Neutrophil (primary cell): ENCODE measurements around the gene CXCL1.

Experiments
- H3K27ac ChIP-seq: fragments of 200-600 bp; sonication (generic); 2 replicates; pipeline ENCODE4 v1.5.1; 2016; ENCODE audit warnings: mild to moderate bottlenecking, moderate library complexity
- H3K27me3 ChIP-seq: fragments of 200-600 bp; sonication (generic); 2 replicates; pipeline ENCODE4 v1.6.0; 2016; ENCODE audit warnings: mild to moderate bottlenecking
- H3K36me3 ChIP-seq: fragments of 200-600 bp; sonication (generic); 2 replicates; pipeline ENCODE4 v1.5.1; 2017
- H3K4me1 ChIP-seq, 2 experiments: fragments of 200-600 bp in 1 of 2; sonication (generic) in 1 of 2; 1 replicate in 1 of 2; 2 replicates in 1 of 2; pipeline versions ENCODE4 v1.5.1 to v1.6.1; 2013 to 2016; ENCODE audit warnings: low read depth in 1 of 2, low read length in 1 of 2, mild to moderate bottlenecking in 1 of 2, moderate library complexity in 1 of 2; ENCODE audit not compliant: control insufficient read depth in 1 of 2, insufficient read depth in 1 of 2
- H3K4me3 ChIP-seq, 2 experiments: fragments of 200-600 bp in 1 of 2; sonication (generic) in 1 of 2; 1 replicate in 1 of 2; 2 replicates in 1 of 2; pipeline ENCODE4 v1.5.1; 2013 to 2016; ENCODE audit warnings: low read depth in 1 of 2, low read length in 1 of 2, mild to moderate bottlenecking in 1 of 2, moderate library complexity in 1 of 2
- H3K9me3 ChIP-seq: fragments of 200-600 bp; sonication (generic); 2 replicates; pipeline ENCODE4 v1.5.1; 2016
- TF ChIP-seq, protein P1 (sequence below): fragments of 200-600 bp; sonication (generic); IDR thresholded peaks from 2 replicates; pipeline ENCODE4 v1.5.1; 2016; ENCODE audit warnings: antibody characterized with exemption

The CXCL1 gene

DNA sequence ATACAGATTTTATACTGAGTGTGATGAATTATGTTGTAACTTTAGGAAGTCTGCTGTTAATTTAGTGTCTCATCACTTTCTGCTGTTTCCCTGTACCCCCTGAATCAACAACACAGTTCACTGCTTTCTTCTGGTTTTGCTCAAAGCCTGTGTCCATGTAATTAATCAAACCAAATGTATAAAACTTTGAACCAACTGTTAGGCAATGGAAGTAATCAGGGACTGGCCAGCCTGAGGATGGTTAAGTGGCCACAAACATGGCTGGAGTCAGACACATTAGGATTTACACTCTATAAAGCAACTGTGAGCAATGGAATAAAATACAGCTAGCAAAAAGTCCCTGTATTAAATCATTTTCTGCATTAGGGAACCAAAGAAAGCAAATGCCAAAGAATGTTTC, 42.6 kb downstream of the CXCL1 start:
- Histone ChIP-seq H3K27me3 (no peaks in the 10 kb centered on the region), H3K27ac (no peak overlapping the region), H3K36me3 (no peaks in the 10 kb centered on the region), H3K9me3 (no peaks in the 10 kb centered on the region), H3K4me1 (no peaks in the 10 kb centered on the region), H3K4me3 (no peak overlapping the region)
- TF ChIP-seq, protein P1, sequence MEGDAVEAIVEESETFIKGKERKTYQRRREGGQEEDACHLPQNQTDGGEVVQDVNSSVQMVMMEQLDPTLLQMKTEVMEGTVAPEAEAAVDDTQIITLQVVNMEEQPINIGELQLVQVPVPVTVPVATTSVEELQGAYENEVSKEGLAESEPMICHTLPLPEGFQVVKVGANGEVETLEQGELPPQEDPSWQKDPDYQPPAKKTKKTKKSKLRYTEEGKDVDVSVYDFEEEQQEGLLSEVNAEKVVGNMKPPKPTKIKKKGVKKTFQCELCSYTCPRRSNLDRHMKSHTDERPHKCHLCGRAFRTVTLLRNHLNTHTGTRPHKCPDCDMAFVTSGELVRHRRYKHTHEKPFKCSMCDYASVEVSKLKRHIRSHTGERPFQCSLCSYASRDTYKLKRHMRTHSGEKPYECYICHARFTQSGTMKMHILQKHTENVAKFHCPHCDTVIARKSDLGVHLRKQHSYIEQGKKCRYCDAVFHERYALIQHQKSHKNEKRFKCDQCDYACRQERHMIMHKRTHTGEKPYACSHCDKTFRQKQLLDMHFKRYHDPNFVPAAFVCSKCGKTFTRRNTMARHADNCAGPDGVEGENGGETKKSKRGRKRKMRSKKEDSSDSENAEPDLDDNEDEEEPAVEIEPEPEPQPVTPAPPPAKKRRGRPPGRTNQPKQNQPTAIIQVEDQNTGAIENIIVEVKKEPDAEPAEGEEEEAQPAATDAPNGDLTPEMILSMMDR = no peak

- no peak overlapping the region for H3K4me3 ChIP-seq
- no peaks in the 10 kb centered on the region for H3K9me3 ChIP-seq
- TF ChIP-seq, protein P1 = no peak
- no peaks in the 10 kb centered on the region for H3K36me3 ChIP-seq
- H3K27me3 ChIP-seq = no peaks in the 10 kb centered on the region
- H3K27ac ChIP-seq = no peak overlapping the region
- no peaks in the 10 kb centered on the region for H3K4me1 ChIP-seq
Measured at GRCh38 chr4:73912191-73912590, 43.0 kb downstream of the CXCL1 start.

GRCh38 chr4:73914071-73914470, 44.9 kb downstream of the CXCL1 start:
- TF ChIP-seq, protein P1 = no peak
- H3K27me3 ChIP-seq = no peaks in the 10 kb centered on the region
- H3K9me3 ChIP-seq = no peaks in the 10 kb centered on the region
- no peak overlapping the region for H3K27ac ChIP-seq
- no peak overlapping the region for H3K4me3 ChIP-seq
- H3K4me1 ChIP-seq = no peaks in the 10 kb centered on the region
- no peaks in the 10 kb centered on the region for H3K36me3 ChIP-seq

DNA sequence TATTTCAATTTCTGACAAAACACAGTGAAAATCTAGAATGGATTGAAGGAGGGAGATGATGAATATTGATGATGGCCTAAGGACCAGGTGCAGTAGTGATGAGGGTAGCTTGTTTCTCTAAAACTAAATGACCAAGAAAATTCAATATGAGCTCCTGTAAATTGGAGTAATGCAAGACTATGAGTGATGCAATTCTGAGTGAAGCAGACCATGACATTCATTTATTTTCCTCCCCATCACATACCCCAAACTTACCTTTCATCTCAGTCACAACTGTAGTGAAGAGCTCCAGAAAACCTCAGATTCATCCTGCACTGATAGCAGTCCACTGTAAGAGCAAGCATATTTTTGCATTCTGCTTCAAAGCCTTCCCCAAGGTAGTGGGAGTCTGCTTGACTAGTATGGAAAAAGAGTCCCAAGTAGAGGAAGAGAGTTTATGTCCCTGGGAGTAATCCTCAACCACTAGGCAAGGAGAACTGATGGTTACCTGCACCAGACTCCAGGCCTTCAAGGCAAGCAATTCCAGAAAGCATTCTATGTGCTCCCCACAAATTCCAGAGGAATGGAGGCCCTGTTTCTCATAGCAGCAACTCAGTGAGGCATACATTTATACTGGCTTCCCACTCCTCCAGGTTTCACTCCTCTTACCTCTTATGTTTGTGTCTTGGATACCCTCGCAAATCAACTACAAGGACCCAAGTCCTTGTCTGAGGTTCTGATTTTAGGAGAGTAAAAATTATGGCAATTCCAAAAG, 47.2 kb downstream of the CXCL1 start:
- H3K27ac ChIP-seq = no peak overlapping the region
- H3K36me3 ChIP-seq = no peaks in the 10 kb centered on the region
- H3K9me3 ChIP-seq = no peaks in the 10 kb centered on the region
- TF ChIP-seq, protein P1 = no peak
- H3K27me3 ChIP-seq = no peaks in the 10 kb centered on the region
- no peak overlapping the region for H3K4me3 ChIP-seq
- H3K4me1 ChIP-seq = no peaks in the 10 kb centered on the region

GRCh38 chr4:73917081-73917501, 47.9 kb downstream of the CXCL1 start:
- Histone ChIP-seq H3K9me3 (no peaks in the 10 kb centered on the region), H3K27ac (no peak overlapping the region), H3K4me1 (no peaks in the 10 kb centered on the region), H3K36me3 (no peaks in the 10 kb centered on the region), H3K4me3 (no peak overlapping the region), H3K27me3 (no peaks in the 10 kb centered on the region)
- TF ChIP-seq, protein P1 = no peak
